ENCODE results near the gene PRDM16.

The PRDM16 gene

DNA sequence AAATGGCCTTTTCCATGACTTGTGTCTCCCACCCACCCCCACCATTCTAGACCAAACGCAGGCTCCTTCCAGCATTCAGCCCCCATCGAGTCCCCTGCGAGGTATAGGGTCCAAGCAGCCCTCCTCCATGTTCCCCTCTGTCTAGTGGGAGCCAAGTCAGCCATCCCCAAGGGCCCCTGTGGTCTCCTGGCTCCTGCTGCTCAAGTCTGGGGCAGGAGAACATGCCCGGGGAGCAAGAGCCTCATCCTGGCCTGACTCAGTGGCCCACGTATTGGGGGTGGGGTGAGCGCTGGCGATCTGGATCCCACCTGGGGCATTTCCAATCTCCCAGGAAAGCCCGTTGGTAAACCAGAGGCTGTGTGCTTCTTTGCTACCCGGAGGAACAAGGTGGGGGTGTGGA is 4.1 kb upstream of the PRDM16 start:
- peaks cover 97% of the 10 kb centered on the region for H3K27me3 ChIP-seq (ENCODE audit: control insufficient read depth, insufficient read depth, low read length)
- no peak overlapping the region for H3K9ac ChIP-seq (ENCODE audit: low read depth, low read length)
- H3K9me3 ChIP-seq (ENCODE audit: control insufficient read depth, insufficient read depth, low read length) = no peaks in the 10 kb centered on the region
- H3K27ac ChIP-seq (ENCODE audit: low read depth, low read length) = no peak overlapping the region
- no peaks in the 10 kb centered on the region for H3K36me3 ChIP-seq (ENCODE audit: control insufficient read depth, insufficient read depth, low read length)
- H3K4me3 ChIP-seq (ENCODE audit: low read depth, low read length) = no peak overlapping the region
- peaks cover 5% of the 10 kb centered on the region; the same call in 1 of the 2 replicates for H3K4me1 ChIP-seq (ENCODE audit: control insufficient read depth, insufficient read depth, low read length)

DNA sequence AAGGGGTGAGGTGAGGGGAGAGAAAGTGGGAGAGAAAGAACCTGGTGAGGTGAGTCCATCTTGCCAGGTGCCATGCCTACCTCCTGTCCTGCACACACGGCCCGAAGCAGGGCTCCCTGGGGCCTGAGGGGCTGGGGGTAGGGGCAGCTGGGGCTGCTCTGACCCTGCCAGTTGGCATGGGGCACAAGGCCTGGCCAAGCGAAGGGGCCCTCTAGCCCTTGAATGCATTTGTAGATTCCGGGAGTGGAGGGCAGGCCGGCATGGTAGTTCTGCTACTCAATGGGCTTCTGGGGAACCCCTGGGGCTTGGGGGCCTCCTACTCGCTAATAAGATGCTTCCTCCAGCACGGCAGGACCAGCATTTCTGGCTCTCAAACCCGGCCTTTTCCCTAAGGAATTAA is 3.6 kb upstream of the PRDM16 start:
- Histone ChIP-seq H3K9ac (ENCODE audit: low read depth, low read length) (no peak overlapping the region), H3K27ac (ENCODE audit: low read depth, low read length) (no peak overlapping the region), H3K36me3 (ENCODE audit: control insufficient read depth, insufficient read depth, low read length) (no peaks in the 10 kb centered on the region), H3K4me3 (ENCODE audit: low read depth, low read length) (no peak overlapping the region), H3K27me3 (ENCODE audit: control insufficient read depth, insufficient read depth, low read length) (peaks cover 95% of the 10 kb centered on the region), H3K9me3 (ENCODE audit: control insufficient read depth, insufficient read depth, low read length) (no peaks in the 10 kb centered on the region), H3K4me1 (ENCODE audit: control insufficient read depth, insufficient read depth, low read length) (peaks cover 5% of the 10 kb centered on the region; the same call in 1 of the 2 replicates)

GRCh38 chr1:3065797-3066196 is 3.2 kb upstream of the PRDM16 start:
- Histone ChIP-seq H3K27me3 (ENCODE audit: control insufficient read depth, insufficient read depth, low read length) (peaks cover 95% of the 10 kb centered on the region), H3K27ac (ENCODE audit: low read depth, low read length) (no peak overlapping the region), H3K9ac (ENCODE audit: low read depth, low read length) (no peak overlapping the region), H3K36me3 (ENCODE audit: control insufficient read depth, insufficient read depth, low read length) (no peaks in the 10 kb centered on the region), H3K4me1 (ENCODE audit: control insufficient read depth, insufficient read depth, low read length) (peaks cover 6% of the 10 kb centered on the region; the same call in 1 of the 2 replicates), H3K9me3 (ENCODE audit: control insufficient read depth, insufficient read depth, low read length) (no peaks in the 10 kb centered on the region), H3K4me3 (ENCODE audit: low read depth, low read length) (no peak overlapping the region)

DNA sequence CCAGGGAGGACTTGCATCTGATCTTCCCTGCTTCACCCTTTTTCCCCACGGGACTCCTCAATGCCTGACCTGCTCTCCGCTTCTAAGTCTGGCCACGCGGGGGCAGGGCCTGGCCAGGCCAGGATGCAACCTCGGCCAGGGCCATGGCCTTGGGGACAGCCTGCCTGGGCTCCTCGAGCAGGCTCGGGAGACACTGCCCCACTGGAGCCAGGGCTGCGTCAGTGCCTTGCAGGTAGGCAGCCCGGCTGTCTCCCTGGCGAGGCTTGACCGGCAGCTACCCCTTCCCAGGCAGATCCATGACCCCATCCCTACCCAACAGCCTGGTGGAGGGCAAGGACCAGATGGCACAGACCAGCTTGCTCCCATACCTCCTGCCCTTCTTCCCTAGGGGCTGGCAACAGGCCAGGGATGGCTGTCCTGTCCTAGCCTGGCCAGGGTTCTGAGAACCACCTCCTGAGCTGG is 2.7 kb upstream of the PRDM16 start:
- H3K9ac ChIP-seq (ENCODE audit: low read depth, low read length) = no peak overlapping the region
- H3K9me3 ChIP-seq (ENCODE audit: control insufficient read depth, insufficient read depth, low read length) = no peaks in the 10 kb centered on the region
- H3K27ac ChIP-seq (ENCODE audit: low read depth, low read length) = no peak overlapping the region
- peaks cover 95% of the 10 kb centered on the region for H3K27me3 ChIP-seq (ENCODE audit: control insufficient read depth, insufficient read depth, low read length)
- no peaks in the 10 kb centered on the region for H3K36me3 ChIP-seq (ENCODE audit: control insufficient read depth, insufficient read depth, low read length)
- H3K4me3 ChIP-seq (ENCODE audit: low read depth, low read length) = no peak overlapping the region
- H3K4me1 ChIP-seq (ENCODE audit: control insufficient read depth, insufficient read depth, low read length) = peaks cover 11% of the 10 kb centered on the region; the same call in 1 of the 2 replicates

DNA sequence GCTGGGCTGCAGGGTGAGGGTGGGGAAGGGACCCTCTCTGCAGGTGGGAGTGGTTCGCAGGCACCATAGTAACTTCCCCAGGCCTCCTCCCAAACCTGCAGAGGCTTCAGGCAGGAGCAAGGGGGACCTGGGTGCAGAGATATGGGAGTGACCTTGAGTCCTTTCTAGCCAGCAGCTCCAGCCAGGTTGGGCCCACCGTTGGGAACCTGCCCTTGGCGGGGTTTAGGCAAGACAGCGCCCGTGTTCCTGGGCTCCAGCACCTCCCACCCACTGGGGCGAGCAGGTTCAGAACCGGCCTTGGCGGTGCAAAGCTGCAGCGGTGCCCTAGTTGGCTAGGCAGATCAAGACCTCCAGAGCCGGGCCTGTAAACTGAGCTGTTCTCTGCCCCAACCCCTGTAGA is 2.2 kb upstream of the PRDM16 start:
- Histone ChIP-seq H3K27ac (ENCODE audit: low read depth, low read length) (no peak overlapping the region), H3K36me3 (ENCODE audit: control insufficient read depth, insufficient read depth, low read length) (no peaks in the 10 kb centered on the region), H3K9me3 (ENCODE audit: control insufficient read depth, insufficient read depth, low read length) (no peaks in the 10 kb centered on the region), H3K4me1 (ENCODE audit: control insufficient read depth, insufficient read depth, low read length) (peaks cover 17% of the 10 kb centered on the region; the same call in 1 of the 2 replicates), H3K4me3 (ENCODE audit: low read depth, low read length) (no peak overlapping the region), H3K9ac (ENCODE audit: low read depth, low read length) (no peak overlapping the region), H3K27me3 (ENCODE audit: control insufficient read depth, insufficient read depth, low read length) (peaks cover 95% of the 10 kb centered on the region)

- Histone ChIP-seq H3K9ac (ENCODE audit: low read depth, low read length) (no peak overlapping the region), H3K4me1 (ENCODE audit: control insufficient read depth, insufficient read depth, low read length) (peaks cover 21% of the 10 kb centered on the region), H3K27me3 (ENCODE audit: control insufficient read depth, insufficient read depth, low read length) (peaks cover 95% of the 10 kb centered on the region), H3K9me3 (ENCODE audit: control insufficient read depth, insufficient read depth, low read length) (no peaks in the 10 kb centered on the region), H3K4me3 (ENCODE audit: low read depth, low read length) (peak overlapping the region; percentile 43; the same call in 1 of the 2 replicates), H3K36me3 (ENCODE audit: control insufficient read depth, insufficient read depth, low read length) (no peaks in the 10 kb centered on the region), H3K27ac (ENCODE audit: low read depth, low read length) (no peak overlapping the region)
These were observed 1.7 kb upstream of the PRDM16 start for GRCh38 chr1:3067301-3067670.

DNA sequence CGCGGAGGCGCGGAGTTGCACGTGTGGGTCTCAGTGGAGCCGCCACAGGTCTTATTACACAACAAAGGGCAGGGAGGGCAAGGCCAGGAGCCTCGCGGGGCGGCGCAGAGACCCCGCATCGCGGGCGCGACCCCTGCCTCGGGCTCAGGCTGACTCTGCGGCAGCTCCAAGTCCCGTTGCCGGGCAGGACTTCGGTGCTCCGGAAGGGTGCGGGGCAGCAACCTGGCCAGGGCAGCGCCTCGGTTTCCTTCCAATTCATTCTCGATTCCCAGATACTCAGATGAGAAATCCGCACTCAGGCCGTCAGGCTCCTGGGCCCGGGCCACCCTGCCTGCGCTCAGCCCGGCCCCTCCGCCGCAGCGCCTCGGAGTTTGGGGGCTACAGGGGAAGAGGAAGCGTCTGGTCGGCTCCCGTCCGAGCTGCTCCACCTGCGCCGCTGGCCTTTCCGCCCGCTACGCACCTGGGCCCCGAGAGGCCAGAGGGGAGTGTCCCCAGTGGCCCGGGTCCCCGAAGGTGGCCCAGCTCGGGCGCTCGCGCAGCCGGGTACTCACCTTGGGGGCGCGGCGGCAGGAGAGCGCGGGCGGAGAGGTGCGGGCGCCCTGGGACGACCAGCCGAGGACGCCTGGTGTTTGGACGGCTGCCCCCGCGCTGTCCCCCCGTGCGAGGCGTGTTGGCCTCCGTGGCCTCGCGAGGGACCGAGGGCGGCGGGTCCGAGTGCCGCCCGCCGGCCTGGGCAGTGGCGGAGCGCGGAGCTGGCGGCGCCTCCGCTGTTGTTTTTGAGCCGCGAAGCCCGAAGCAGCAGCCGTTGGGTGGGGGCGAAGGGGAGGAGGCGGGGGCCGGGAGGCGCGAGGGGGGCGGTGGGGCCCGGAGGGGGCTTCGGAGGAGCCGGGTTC is 1.1 kb upstream of the PRDM16 start:
- H3K9ac ChIP-seq (ENCODE audit: low read depth, low read length) = no peak overlapping the region

DNA sequence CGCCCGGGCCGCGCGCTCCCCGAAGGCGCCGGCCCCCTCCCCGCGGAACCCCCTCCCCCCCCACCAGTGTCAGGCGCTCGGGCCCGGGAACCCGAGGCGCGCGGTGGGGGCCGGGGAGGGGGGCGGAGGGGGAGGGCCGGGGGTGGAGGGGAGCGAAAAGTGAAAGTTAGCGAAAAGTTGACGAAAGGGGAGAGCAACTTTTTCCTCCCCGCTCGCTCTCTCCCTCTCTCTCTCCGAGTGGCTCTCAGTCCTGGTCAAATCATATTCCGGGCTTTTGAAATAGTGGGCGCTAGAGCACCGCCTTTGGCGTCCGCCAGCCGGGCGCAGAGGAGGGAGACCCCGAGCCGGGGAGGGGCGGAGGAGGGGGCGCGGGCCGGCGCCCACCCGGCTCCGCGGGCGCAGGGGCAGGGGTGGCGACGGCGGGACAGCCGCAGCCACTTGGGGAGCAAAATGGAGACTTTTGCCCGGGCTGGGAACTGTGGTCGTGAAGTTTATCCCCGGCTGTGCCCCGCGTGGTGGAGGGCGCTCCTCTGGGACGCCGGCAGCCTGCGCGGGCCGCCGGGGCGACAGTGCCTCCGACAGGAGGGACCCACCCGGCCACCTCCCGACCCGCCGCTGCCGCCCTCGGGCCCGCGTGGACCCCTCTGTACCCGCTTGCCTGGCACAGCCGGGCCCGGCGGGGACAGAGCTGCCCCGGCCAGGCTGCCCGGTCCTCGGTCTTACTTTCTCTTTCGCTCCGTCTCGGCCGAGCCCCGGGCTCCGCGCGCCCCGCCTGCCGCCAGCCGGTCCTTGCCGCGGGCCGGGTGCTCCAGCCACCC is 697 bp downstream of the PRDM16 start:
- Histone ChIP-seq H3K27ac (ENCODE audit: low read depth, low read length) (no peak overlapping the region), H3K4me1 (ENCODE audit: control insufficient read depth, insufficient read depth, low read length) (peaks cover 30% of the 10 kb centered on the region), H3K27me3 (ENCODE audit: control insufficient read depth, insufficient read depth, low read length) (peaks cover 95% of the 10 kb centered on the region), H3K4me3 (ENCODE audit: low read depth, low read length) (peak overlapping the region; percentile 52), H3K9ac (ENCODE audit: low read depth, low read length) (no peak overlapping the region), H3K9me3 (ENCODE audit: control insufficient read depth, insufficient read depth, low read length) (no peaks in the 10 kb centered on the region), H3K36me3 (ENCODE audit: control insufficient read depth, insufficient read depth, low read length) (no peaks in the 10 kb centered on the region)

More for the DNA sequence above, 1.1 kb upstream of the PRDM16 start:
- Histone ChIP-seq H3K27me3 (ENCODE audit: control insufficient read depth, insufficient read depth, low read length) (peaks cover 95% of the 10 kb centered on the region), H3K27ac (ENCODE audit: low read depth, low read length) (no peak overlapping the region), H3K9me3 (ENCODE audit: control insufficient read depth, insufficient read depth, low read length) (no peaks in the 10 kb centered on the region), H3K36me3 (ENCODE audit: control insufficient read depth, insufficient read depth, low read length) (no peaks in the 10 kb centered on the region), H3K4me3 (ENCODE audit: low read depth, low read length) (peak overlapping the region; percentile 43; the same call in 1 of the 2 replicates), H3K4me1 (ENCODE audit: control insufficient read depth, insufficient read depth, low read length) (peaks cover 27% of the 10 kb centered on the region)

GRCh38 chr1:3070309-3070643 is 1.3 kb downstream of the PRDM16 start:
- no peak overlapping the region for H3K9ac ChIP-seq (ENCODE audit: low read depth, low read length)
- no peaks in the 10 kb centered on the region for H3K36me3 ChIP-seq (ENCODE audit: control insufficient read depth, insufficient read depth, low read length)
- H3K4me3 ChIP-seq (ENCODE audit: low read depth, low read length) = peak overlapping the region; percentile 52; the same call in 1 of the 2 replicates
- no peak overlapping the region for H3K27ac ChIP-seq (ENCODE audit: low read depth, low read length)
- peaks cover 30% of the 10 kb centered on the region for H3K4me1 ChIP-seq (ENCODE audit: control insufficient read depth, insufficient read depth, low read length)
- peaks cover 95% of the 10 kb centered on the region for H3K27me3 ChIP-seq (ENCODE audit: control insufficient read depth, insufficient read depth, low read length)
- H3K9me3 ChIP-seq (ENCODE audit: control insufficient read depth, insufficient read depth, low read length) = no peaks in the 10 kb centered on the region

DNA sequence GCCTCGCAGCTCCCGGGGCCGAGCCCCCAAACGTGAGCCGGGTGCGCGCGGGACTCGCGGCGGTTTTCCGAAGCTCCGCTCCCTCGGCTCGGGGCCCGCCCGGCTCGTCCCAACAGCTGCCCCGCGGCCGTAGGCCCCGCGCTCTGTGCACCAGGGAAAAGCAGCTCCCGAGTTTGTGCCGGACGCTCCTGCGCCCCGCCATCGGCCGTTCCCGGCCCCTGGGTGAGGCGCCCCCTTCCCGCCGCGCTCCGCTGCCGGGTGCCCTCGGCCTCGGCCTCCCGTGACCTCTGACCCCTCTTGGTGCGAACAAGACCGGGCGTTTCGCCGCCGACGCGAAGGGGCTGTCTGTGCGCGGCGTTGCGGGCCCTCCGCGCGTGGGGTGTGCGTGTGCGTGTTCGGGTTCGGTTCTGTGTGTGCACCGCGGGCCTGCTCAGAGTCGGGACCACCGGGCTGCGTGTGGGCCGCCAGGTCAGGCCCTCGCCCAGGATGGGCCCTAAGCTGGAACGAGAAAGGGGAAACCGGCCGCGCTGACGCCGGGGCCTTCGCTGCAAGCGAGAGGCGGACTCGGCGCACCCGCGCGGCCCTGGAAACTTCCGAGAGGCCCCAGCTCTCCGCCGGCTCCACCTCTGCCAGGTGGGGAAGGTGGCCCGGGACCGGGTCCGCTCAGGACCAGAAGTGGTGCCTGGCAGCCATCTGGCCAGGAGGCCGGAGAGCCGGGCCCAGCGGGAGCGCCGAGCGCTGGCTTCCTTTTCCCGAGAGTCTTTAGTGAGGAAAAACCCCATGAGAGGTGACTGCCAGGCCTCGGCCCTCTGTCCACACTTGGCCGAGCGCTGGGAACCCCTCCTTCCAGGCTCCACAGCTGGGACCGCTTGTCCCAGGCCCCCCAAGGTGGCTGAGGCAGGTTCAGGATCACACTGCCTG is 1.9 kb downstream of the PRDM16 start:
- Histone ChIP-seq H3K36me3 (ENCODE audit: control insufficient read depth, insufficient read depth, low read length) (no peaks in the 10 kb centered on the region), H3K9ac (ENCODE audit: low read depth, low read length) (no peak overlapping the region), H3K9me3 (ENCODE audit: control insufficient read depth, insufficient read depth, low read length) (no peaks in the 10 kb centered on the region), H3K4me3 (ENCODE audit: low read depth, low read length) (peak overlapping the region; percentile 45), H3K27me3 (ENCODE audit: control insufficient read depth, insufficient read depth, low read length) (peaks cover 95% of the 10 kb centered on the region), H3K4me1 (ENCODE audit: control insufficient read depth, insufficient read depth, low read length) (peaks cover 30% of the 10 kb centered on the region), H3K27ac (ENCODE audit: low read depth, low read length) (no peak overlapping the region)
